Measurements from ENCODE around the gene CALN1.

Gene CALN1

GRCh38 chr7:72190919-72191318 is 221.2 kb downstream of the CALN1 start:
- peak in 1 of 58 donors; percentile 21 for DNase-seq

DNA sequence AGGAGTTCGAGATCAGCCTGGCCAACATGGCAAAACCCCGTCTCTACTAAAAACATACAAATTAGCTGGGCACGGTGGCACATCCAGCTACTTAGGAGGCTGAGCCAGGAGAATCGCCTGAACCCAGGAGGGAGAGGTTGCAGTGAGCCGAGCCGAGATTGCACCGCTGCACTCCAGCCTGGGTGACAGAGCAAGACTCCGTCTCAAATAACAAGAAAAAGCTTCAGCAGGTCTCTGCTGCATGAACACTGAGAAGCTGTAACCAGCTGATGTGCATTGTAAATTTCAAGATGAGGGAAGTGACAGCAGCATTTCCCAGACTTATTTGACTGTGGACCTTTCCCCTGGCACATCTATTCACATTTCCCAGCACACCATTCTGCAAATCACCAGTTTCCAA is 222.0 kb downstream of the CALN1 start:
- DNase-seq = no peak

- no peak for DNase-seq
Observed at GRCh38 chr7:72187179-72187578, 225.0 kb downstream of the CALN1 start.

DNA sequence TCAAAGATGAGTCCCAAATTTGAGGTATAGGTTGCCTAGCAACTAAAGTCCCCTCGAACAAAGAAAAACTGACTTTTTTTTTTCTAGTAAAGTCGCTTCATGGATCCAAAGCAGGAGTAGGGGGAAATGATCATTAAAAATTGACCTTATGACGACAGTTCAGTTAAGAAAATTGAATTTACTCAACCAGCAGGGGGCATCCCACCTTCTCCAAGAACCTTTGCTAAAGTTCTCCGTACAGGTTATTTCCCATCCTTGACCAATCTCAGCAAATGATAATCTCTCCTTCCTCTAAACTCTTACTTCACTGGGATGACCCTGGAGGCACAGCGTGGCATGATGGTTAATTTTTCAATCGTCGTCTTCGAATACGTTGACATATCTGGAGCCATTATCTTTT is 228.3 kb downstream of the CALN1 start:
- DNase-seq = no peak

DNA sequence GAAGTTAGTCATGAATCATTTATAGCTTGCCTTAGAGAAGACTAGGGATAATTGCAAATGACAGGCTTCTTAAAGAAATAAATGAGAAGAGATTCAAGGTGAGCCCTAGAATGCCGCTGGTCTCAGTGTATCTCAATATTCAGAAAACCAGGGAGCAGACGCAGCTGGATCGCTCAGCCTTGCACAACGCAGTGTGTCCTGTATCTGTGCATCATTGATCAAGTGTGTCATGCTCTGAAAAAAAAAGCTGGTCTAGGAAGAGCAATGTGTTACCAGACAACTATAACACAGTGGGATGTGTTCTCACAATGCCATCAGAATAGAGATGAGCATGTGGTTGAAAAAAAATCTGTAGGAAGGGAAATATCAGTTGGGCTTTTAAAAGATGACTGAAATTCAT is 230.1 kb downstream of the CALN1 start:
- peak in 2 of 58 donors; percentile 12 to 16 for DNase-seq

- DNase-seq = peak in 19 of 58 donors; percentile 1 to 37 (median 11)
Observed at GRCh38 chr7:72176875-72177274, 235.3 kb downstream of the CALN1 start.

GRCh38 chr7:72170475-72170874 is 241.7 kb downstream of the CALN1 start:
- no peak for DNase-seq

GRCh38 chr7:72163271-72163670 is 248.9 kb downstream of the CALN1 start:
- DNase-seq = no peak

DNA sequence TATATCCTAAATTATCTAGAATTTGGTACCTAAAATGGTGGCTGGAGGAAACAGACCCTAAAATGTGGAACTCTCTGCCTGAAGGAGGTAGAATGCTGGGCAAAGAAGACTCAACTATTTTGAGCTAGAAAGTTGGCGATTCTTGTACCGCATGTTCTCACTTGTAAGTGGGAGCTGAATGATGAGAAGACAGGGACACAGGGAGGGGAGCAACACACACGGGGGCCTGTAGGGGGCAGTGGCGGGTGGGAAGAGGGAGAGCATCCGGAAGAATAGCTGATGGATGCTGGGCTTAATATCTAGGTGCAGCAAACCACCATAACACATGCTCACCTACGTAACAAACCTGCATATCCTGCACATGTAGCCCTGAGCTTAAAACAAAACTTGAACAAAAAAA is 250.6 kb downstream of the CALN1 start:
- DNase-seq = no peak

GRCh38 chr7:72159911-72160310 is 252.2 kb downstream of the CALN1 start:
- no peak for DNase-seq

GRCh38 chr7:72156671-72157070 is 255.5 kb downstream of the CALN1 start:
- DNase-seq = no peak

GRCh38 chr7:72153132-72153512 is 259.0 kb downstream of the CALN1 start:
- DNase-seq = peak in 3 of 58 donors; percentile 0 to 61 (median 28)

DNA sequence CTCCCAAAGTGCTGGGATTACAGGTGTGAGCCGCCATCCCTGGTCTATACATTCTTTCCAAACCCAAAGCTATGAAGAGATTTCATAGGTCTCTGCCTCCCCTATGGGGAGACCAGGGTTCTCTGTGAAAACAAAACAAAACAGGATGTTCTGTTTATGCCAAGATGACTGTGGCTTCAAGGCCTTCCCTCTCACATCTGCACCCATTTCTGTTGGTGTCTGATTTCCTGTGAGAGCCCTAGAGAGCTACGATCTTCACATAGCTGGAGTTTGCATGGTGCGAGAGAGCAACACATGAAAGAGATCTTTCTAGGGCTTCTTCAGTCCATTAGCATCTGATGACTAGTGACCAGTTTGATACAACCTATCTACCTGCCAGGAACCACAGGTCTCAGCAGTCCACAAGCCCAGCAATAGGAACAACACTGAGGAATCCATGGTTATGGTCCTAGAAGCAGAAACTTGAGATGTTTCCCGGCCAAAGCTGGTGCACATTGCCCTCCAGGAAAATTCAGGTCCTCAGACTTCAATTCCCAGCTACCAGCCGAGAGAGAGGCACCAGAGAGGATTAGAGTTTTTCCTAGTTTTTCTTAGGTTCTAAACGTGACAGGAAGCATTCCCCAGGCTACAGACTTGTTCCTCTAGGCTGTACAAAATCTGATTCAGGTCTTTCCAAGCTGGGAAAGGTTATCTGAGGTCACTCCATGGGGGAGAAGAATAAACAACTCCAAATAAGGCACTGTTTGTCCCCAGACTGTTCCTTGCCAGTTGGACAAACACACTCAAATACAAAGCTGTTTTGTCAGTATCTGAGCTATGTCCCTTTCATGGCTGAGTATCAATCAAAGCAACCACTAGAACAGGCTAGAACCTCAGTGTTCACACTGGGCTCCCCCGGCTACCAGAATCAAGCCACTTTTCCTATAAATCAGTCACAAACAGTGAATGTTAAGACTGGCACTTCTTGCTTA is 259.7 kb downstream of the CALN1 start:
- DNase-seq = peak in 42 of 58 donors; percentile 6 to 96 (median 46)

DNA sequence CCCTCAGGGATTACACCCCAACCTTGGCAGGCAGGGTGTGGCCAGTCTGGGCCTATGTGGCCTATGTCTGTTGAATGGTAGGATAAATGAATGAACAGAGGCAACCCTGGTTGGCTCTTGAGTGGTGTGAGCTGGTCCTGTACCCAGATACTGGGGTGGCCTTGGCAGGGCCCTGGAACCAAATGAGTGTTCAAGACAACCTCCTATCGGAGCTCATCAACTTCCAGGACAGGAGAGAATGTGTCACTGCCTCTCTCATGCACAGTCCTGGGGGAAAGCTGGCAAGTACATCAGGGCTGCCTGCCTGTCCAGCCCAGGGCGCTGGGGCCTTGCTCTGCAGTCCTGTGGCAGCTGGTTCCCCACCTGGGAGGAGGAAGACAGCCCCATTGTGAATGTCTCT is 271.6 kb downstream of the CALN1 start:
- no peak for DNase-seq

- no peak for DNase-seq
Observed at GRCh38 chr7:72127136-72127535, 285.0 kb downstream of the CALN1 start.

DNA sequence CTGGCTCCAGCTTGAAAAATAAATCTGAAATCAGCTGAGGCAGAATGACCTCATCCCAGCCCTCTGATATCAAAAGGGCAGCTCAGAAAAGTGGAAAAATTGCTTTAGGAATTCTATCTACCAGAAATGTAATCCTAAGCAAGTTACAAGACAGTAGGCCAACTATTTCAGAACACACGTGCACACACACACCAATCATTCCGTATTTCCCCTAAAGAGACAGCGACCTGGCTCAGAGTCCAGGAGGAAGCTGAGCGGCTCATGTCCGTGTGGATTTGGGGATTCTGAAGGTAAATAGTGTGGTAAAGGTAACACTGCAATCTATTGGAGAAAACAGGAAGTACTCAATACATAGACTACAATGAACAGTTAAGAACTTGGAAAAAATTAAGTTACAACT is 288.2 kb downstream of the CALN1 start:
- no peak for DNase-seq

GRCh38 chr7:72118366-72118765 is 293.8 kb downstream of the CALN1 start:
- no peak for DNase-seq

DNA sequence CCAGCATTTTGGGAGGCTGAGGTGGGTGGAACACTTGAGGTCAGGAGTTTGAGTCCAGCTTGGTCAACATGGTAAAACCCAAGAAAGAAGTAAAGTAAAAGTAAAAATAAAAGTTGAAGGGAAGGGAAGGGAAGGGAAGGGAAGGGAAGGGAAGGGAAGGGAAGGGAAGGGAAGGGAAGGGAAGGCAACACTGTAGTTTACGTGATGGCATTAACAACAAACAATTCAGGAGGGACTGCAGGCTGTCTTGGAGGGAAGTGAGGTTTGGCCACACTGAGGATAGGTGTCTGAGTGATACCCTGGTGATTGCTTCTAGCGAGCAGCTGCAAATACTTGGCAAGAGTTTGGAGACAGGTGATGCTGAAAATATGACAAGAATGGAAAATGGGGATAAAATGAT is 298.0 kb downstream of the CALN1 start:
- DNase-seq = no peak

- DNase-seq = no peak
Observed at GRCh38 chr7:72112992-72113391, 299.1 kb downstream of the CALN1 start.

DNA sequence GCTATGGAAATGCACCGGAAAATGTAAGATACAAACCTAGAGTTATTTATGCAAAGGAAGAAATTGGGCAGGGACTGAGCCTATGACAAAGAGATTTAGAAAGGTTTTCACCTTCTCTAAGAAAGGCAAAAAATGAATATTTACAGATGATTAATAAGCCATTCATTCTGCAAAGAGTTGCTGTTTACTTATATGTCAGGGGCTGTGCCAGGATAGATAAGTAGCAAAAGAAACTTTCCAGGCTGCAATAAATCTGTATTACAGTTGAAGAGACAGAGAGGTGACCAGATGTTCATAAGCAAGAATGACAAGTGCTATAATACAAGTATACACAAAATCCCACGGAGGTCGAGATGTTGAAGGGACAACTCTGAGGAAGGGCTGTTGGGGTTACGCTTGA is 299.6 kb downstream of the CALN1 start:
- DNase-seq = no peak

DNA sequence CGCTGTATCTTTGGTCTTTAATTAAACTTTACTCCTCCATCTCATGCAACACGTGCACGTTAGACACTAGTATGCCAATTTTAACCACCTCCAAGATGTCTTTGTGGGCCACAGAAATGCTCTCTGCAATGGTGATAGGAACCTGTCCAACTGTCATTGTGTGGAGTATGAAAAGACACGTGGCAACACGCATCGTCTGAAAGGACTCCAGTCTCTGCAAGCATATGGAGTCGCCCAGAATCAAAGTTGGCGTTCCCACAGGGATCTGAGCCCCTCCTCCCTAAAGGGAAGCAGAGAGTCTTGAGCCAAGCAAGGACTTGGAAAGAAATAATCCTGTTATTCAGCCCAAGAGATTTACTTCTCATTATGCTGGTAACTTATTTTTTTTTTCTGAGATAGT is 301.1 kb downstream of the CALN1 start:
- DNase-seq = peak in 1 of 58 donors; percentile 5

- DNase-seq = no peak
Observed at GRCh38 chr7:72109566-72109965, 302.6 kb downstream of the CALN1 start.

DNA sequence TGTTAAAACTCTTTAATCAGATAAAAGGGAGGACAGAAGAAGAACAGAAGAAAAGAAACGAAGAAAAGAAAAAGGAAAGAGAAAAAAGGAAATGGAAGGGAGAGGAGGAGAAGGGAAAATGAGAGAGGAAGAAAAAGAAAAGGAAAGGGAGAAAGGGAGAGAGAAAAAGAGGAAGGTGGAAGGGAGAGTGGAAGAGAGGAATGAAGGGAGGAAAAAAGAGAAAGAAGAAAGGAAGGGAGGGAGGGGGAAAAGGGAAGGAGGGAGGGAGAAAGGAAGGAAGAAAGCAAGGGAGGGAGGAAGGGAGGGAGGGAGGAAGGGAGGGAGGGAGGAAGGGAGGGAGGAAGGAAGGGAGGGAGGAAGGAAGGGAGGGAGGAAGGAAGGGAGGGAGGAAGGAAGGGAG is 305.7 kb downstream of the CALN1 start:
- DNase-seq = no peak
